Measurements from ENCODE around the gene IP6K1. TPM values are rescaled to one million over a fixed set of nuclear protein-coding genes. Genes with fewer than 3 reads are reported as not detected.
"Not testable (repeated sequence)": the region's sequence is repeated elsewhere in the genome, so short reads cannot be mapped to it uniquely, and the experiment has no call there.

The IP6K1 gene
- total RNA-seq, 2 donors from 2014 or later = 36.5 to 37.4 TPM

DNA sequence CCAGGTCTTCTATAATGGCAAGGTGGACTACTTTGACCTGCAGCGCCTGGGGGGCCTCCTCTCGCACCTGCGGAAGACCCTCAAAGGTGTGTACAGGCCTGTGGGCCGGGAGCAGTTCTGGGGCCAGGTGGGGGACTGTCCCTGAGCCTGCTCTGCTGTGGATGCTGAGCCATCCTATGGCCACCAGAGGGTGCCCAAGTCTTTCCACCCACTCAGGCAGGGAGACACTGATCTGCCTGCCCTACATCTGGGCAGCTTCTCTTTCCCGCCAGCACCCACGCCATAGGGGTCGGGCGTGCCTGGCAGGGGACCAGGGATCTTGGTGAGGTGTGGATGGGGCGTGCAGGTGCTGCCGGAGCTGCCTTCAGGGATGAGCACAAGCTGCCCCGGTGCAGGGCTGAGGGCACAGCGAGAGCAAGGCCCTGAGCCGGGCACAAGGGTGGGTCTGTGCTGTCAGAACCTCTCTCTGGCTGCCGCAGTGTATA lies 82.9 kb downstream of the IP6K1 start:
- ATAC-seq (replicated peaks in 1 of 2) (peak; percentile 91 to 93), DNase-seq (peak; percentile 69 to 72)
- H3K36me3 Mint-ChIP-seq (ENCODE audit: insufficient read depth in 2 of 2) = peaks cover 0 to under 1% of the 10 kb centered on the region in 2 donors
- no peaks in the 10 kb centered on the region for H3K4me1 Mint-ChIP-seq (ENCODE audit: low read depth)
- H3K9me3 Mint-ChIP-seq = no peaks in the 10 kb centered on the region
- H3K27ac Mint-ChIP-seq = no peak overlapping the region
- no peaks in the 10 kb centered on the region for H3K27me3 Mint-ChIP-seq (ENCODE audit: low read depth)
- H3K4me3 Mint-ChIP-seq = no peak overlapping the region

DNA sequence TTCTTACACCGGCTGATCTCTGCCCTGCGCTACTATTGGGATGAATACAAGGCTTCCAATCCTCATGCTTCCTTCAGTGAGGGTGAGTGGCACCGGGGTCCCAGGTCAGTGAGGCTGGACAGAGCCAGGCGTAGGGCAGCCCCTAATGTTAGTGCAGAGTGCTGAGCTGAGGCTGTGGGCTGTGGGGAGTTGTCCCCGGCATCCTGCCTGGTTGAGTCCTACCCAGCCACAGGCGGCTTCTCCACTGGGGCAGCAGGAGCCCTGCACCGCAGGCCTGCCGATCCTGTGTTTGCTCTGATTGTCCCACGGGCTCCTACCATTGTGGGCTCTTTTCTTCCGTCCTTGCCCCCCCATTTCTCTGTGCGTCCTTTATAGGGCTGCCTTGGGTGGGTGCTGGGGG lies 83.7 kb downstream of the IP6K1 start:
- Mint-ChIP-seq H3K4me1 (ENCODE audit: low read depth) (no peaks in the 10 kb centered on the region), H3K9me3 (no peaks in the 10 kb centered on the region), H3K27me3 (ENCODE audit: low read depth) (no peaks in the 10 kb centered on the region), H3K4me3 (no peak overlapping the region), H3K27ac (no peak overlapping the region), H3K36me3 (ENCODE audit: insufficient read depth in 2 of 2) (no peaks in the 10 kb centered on the region)
- no peak for ATAC-seq (replicated peaks in 1 of 2)
- DNase-seq = no peak

DNA sequence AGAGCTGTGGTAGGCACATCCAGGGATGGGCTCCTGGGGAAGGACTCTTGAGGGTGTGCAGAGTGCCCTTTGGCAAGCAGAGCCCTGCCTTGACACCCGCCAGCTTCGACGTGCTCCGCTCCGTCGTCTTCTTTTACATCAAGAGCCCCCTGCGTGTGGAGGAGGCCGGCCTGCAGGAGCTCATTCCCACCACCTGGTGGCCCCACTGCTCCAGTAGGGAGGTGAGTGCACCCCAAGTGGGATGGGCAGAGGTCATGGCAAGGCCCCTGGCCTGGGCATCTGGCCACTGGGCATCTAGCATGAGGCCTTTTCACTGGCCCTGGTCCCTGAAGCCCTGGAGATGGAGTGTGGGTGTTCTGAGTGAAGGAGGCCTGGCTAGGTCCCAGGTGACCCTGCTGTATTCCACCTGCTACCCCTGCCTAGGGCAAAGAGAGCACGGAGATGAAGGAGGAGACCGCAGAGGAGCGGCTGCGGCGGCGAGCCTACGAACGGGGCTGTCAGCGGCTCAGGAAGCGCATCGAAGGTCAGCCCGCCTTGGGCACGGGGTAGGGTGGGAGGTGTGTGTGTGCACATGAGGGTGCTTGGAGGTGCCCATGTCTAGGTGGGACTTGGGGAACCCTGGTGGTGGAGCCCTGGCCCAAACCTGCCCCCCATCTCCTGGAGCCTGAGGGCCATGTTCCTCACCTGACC lies 84.8 kb downstream of the IP6K1 start:
- Mint-ChIP-seq H3K4me1 (ENCODE audit: low read depth) (no peaks in the 10 kb centered on the region), H3K27ac (no peak overlapping the region)
- no peak for DNase-seq

DNA sequence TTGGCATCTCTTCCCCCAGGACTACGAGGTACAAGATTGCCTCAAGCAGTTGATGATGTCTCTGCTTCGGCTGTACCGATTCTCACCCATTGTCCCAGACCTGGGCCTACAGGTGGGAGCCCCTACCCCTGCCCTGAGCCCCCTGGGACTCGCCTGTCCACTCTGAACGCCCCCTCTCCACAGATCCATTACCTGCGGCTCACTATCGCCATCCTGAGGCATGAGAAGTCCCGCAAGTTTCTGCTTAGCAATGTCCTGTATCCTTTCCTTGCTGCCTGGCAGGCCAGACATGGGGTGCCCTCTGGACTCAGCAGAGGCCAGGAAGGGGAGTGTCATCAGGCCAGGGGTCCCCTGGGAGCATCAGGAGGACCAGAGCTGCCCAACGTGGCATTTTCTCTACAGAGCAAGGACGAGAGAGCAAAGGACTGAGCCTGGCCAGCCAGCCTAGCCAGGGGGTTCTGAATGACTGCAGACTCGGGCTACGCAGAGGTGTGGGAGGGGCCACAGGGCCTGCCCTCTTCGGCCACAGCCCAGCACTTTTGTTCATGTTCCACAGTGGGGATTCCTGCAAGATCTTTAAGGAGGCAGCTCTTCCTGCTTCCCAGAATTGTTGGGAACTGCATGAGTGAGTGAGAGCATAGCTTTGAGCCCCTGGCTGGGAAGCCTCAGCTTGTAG lies 85.8 kb downstream of the IP6K1 start:
- H3K4me3 Mint-ChIP-seq = no peak overlapping the region
- ATAC-seq (replicated peaks in 1 of 2) = no peak

More for the DNA sequence above, 84.8 kb downstream of the IP6K1 start:
- no peaks in the 10 kb centered on the region for H3K36me3 Mint-ChIP-seq (ENCODE audit: insufficient read depth in 2 of 2)
- no peaks in the 10 kb centered on the region for H3K27me3 Mint-ChIP-seq (ENCODE audit: low read depth)
- no peak for ATAC-seq (replicated peaks in 1 of 2)
- no peaks in the 10 kb centered on the region for H3K9me3 Mint-ChIP-seq
- no peak overlapping the region for H3K4me3 Mint-ChIP-seq

DNA sequence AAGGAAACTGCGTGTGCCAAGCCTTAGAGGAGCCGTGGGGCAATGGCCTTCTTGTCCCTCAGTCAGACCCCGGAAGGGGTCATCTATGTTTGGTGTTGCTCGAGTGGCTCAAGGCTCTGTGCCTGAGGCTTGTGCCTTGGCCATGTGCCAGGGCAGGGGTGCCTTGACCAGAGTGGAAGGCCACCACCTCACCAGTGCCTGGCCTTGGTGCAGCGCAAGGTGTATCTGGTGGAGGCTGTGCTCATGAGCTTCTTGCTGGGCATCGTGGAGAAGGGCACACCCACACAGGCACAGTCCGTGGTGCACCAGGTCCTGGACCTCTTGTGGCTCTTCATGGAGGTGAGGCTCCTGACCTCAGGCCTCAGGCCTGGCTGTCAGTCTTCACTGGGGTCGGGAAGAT lies 86.3 kb downstream of the IP6K1 start:
- H3K27me3 Mint-ChIP-seq (ENCODE audit: low read depth) = no peaks in the 10 kb centered on the region
- H3K36me3 Mint-ChIP-seq (ENCODE audit: insufficient read depth in 2 of 2) = no peaks in the 10 kb centered on the region
- H3K4me1 Mint-ChIP-seq (ENCODE audit: low read depth) = no peaks in the 10 kb centered on the region
- no peak for ATAC-seq (replicated peaks in 1 of 2)
- H3K9me3 Mint-ChIP-seq = no peaks in the 10 kb centered on the region
- H3K27ac Mint-ChIP-seq = no peak overlapping the region
- no peak for DNase-seq
- H3K4me3 Mint-ChIP-seq = no peak overlapping the region

More for the DNA sequence above, 85.8 kb downstream of the IP6K1 start:
- no peak for DNase-seq
- Mint-ChIP-seq H3K36me3 (ENCODE audit: insufficient read depth in 2 of 2) (no peaks in the 10 kb centered on the region), H3K4me1 (ENCODE audit: low read depth) (no peaks in the 10 kb centered on the region), H3K27ac (no peak overlapping the region), H3K9me3 (no peaks in the 10 kb centered on the region), H3K27me3 (ENCODE audit: low read depth) (no peaks in the 10 kb centered on the region)

DNA sequence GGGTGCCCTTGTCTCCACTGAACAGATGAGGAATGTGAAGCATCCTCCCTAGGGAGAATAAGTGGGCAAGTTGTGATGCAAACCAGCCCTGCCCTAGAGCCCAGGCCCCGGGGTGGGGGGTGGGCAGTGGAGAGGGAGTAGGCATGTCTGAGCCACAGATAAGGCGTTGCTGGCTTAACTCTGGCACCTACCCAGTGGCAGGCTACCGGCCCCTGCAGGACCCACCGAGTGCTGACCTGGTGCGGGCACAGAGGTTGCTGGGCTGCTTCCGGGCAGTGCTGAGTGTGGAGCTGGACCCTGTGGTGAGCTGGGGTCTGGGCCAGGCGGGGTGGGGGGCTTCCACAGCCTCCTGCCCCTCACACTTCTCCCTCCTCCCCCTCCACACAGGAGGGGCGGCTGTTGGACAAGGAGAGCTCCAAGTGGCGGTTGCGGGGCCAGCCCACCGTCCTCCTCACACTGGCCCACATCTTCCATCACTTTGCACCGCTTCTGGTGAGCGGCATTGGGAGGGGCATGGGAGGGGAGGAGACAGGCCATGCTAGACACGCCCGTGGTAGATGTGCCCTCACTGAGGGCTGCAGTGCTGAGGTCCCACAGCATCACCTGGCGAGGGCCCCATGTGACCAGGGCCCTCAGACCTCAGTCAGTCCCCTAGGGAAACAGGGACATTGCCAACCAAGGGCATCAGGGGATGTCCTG lies 86.9 kb downstream of the IP6K1 start:
- H3K9me3 Mint-ChIP-seq = no peaks in the 10 kb centered on the region
- H3K27ac Mint-ChIP-seq = no peak overlapping the region
- DNase-seq (no peak), ATAC-seq (replicated peaks in 1 of 2) (no peak)
- H3K27me3 Mint-ChIP-seq (ENCODE audit: low read depth) = no peaks in the 10 kb centered on the region
- no peaks in the 10 kb centered on the region for H3K36me3 Mint-ChIP-seq (ENCODE audit: insufficient read depth in 2 of 2)
- H3K4me1 Mint-ChIP-seq (ENCODE audit: low read depth) = no peaks in the 10 kb centered on the region
- H3K4me3 Mint-ChIP-seq = no peak overlapping the region

DNA sequence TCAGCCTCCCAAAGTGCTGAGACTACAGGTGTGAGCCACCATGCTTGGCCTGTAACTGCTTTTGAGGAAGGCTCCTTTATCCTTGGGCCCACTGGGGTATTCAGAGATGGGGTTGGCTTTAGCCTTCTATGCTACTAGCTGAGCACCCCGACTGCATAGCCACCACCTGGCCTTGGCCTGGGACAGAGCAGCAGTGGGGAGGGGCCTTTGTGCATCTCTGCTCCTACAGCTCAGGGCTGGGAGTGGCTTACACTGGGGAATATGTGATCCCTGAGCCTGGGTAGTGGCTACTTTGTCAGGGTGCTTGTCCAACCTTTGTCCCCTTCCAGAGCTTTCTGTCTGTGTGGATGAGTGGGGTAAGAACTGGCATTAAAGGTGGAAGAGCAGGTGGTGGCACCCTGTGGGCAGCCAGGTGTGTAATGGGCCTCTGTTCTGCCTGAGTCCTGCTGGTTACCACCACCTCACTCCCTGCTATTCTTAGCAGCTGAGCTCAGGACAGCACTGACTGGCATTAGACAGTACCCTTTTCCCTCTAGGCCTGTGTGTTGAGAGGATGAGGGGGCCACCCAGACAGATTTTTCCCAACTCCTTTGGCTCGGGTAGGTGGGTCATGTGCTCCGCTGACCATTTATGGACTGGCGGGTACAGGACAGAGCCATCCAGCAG lies 90.9 kb downstream of the IP6K1 start:
- peaks cover 12% of the 10 kb centered on the region for H3K4me1 Mint-ChIP-seq (ENCODE audit: low read depth)
- ATAC-seq (replicated peaks in 1 of 2); H3K27me3 Mint-ChIP-seq (ENCODE audit: low read depth); H3K27ac Mint-ChIP-seq; H3K36me3 Mint-ChIP-seq (ENCODE audit: insufficient read depth in 2 of 2); H3K4me3 Mint-ChIP-seq; H3K9me3 Mint-ChIP-seq; DNase-seq: not testable (repeated sequence)

DNA sequence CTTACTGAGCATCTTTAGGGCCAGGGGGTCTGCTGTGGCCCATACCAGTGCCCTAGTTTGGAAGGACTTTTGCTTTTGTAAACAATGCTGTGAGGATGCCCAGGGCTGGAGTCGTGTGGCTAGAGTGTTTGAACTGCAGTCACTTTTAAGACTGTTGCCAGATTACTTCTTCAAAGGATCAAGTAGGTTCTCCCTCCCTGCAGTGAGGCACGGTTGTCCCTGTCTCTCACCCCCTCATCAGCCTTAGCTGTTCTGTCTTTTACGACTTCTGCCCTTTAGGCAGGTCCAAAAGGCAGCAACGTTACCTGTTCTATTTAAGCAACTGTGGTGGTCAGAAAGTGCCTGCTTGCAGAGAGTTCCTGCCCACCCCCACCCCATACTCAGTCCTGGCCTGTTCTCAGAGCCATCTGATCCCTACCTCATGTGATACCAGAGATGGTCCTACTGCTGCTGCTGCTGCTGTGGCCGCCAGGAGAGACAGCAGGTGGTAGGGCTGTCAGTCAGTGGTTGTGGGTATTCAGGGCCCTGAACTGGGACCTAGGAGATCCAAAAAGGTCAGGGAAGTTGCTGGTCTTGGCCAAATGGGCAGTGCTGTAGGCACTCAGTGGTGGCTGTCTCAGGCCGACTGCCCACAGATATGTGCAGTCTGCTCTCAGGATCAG lies 91.8 kb downstream of the IP6K1 start:
- not testable (repeated sequence) for DNase-seq; H3K9me3 Mint-ChIP-seq; H3K4me3 Mint-ChIP-seq; H3K27me3 Mint-ChIP-seq (ENCODE audit: low read depth); H3K36me3 Mint-ChIP-seq (ENCODE audit: insufficient read depth in 2 of 2); ATAC-seq (replicated peaks in 1 of 2)
- peaks cover 21% of the 10 kb centered on the region for H3K4me1 Mint-ChIP-seq (ENCODE audit: low read depth)
- peak overlapping the region; percentile 46 for H3K27ac Mint-ChIP-seq

DNA sequence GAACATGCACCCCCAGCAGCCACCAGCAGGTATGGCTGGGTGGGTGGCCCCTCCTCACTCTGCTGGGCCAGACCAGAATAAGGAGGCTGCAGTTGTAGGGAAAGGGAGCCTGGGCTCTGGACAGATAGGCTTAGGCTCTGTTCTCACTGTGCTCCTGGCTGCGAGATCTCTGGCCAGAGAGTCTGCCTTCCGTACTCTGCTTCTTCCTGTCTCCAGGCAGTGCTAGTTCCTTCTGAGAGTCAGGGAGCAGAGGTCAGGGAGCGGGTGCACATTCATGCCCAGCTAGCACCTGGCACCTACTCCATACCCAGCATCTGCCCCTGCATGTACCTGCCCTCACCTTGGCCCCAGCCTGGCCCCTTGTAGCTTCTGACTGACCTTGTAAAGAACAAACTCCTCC lies 94.9 kb downstream of the IP6K1 start:
- Mint-ChIP-seq H3K4me3 (peak overlapping the region; percentile 98 to 99), H3K4me1 (ENCODE audit: low read depth) (peaks cover 32% of the 10 kb centered on the region)
- ATAC-seq (replicated peaks in 1 of 2); H3K27me3 Mint-ChIP-seq (ENCODE audit: low read depth); H3K9me3 Mint-ChIP-seq; H3K36me3 Mint-ChIP-seq (ENCODE audit: insufficient read depth in 2 of 2); H3K27ac Mint-ChIP-seq; DNase-seq: not testable (repeated sequence)

DNA sequence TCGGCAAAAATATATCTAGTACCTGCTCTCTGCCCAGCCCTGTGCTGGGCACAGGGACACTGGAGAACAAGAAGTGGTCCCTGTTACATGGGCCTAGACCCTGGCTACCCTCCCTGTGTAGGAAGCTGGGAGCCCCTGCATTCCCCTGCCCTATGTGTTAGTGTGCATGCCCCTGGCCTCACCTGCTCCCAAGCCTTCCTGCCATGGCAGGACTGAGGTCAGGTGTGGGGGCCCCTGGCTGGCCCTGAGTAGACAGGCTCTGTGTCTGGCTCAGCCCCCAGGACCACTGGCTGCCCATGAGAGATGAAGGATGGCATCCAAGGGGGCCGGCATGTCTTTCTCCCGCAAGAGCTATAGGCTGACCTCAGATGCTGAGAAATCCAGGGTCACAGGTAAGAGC lies 95.5 kb downstream of the IP6K1 start:
- Mint-ChIP-seq H3K4me1 (ENCODE audit: low read depth) (peaks cover 32% of the 10 kb centered on the region), H3K4me3 (peak overlapping the region; percentile 98 to 99)
- not testable (repeated sequence) for DNase-seq; H3K36me3 Mint-ChIP-seq (ENCODE audit: insufficient read depth in 2 of 2); H3K27ac Mint-ChIP-seq; H3K9me3 Mint-ChIP-seq; ATAC-seq (replicated peaks in 1 of 2); H3K27me3 Mint-ChIP-seq (ENCODE audit: low read depth)

DNA sequence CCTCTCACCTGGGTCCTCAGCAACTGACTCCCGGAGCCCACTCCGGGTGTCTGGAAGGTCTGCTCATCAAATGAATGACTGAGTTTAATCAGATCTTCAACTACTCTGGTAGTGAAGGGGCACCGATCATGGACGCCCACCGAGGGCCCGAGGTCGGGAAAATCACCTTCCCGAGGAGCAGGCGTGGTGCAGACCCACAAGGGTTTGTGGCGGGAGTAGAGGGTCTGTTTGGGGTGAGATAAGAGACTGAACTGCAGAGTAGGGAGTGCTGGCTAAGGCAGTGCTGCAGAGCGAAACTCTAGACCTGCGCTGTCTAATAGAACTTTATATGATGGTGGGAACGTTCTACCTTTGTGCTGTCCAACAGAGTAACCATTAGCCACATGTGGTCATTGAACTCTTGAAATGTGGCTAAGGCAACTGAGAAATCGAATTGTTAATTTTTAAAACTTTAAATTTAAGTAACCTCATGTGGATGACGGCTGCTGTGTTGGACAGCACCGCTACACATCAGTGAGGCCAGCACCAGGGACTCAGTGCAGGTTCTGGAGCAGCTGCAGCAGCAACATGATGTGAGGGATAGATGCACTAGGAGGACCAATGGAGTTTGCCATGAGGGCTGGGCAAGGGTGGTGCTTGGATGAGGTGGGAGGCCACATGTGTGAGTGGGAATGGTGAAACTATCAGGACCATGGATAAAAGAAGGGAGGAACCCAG lies 96.3 kb downstream of the IP6K1 start:
- DNase-seq; ATAC-seq (replicated peaks in 1 of 2); H3K27me3 Mint-ChIP-seq (ENCODE audit: low read depth); H3K9me3 Mint-ChIP-seq; H3K36me3 Mint-ChIP-seq (ENCODE audit: insufficient read depth in 2 of 2): not testable (repeated sequence)
- Mint-ChIP-seq H3K4me3 (peak overlapping the region; percentile 98 to 99), H3K27ac (peak overlapping the region; percentile 97), H3K4me1 (ENCODE audit: low read depth) (peaks cover 32% of the 10 kb centered on the region)
